Measurements from ENCODE around the gene HNRNPUL2.

The HNRNPUL2 gene

DNA sequence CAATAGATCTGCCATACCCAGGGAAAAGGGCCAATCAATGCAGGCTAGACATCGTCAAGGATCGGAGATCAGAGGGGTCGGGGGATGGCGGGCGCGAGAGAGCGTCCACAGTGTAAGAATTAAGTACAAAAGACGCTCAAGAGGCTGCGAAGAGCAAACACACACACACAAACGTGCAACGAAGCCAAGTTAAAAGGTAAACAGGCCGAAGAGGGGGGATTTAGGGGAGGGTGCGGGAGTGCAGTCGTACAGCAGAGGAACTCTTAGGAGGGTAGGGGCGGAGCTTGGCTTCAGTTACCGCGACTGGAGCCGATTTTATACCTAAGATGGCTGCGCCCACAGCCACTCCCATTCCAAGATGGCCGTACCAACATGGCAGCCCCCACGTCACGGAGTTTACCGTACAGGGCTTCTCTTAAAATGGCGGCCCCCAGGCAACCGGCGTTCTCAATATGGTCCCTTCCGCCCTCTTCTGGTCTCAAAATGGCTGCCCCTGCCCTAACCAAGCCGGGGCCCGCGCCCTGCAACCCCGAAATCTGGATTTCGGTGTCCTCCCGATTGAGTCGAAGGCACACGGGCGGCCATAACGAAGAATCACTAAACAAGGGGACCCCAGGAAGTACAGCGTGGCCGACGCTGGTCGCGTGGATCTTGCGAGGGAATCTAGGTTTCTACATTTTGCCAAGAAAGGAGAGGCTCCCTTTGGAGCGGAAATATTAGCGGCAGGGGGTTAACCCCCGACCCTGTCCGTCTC is 17.8 kb downstream of the HNRNPUL2 start:
- no peak overlapping the region for H3K4me2 ChIP-seq (ENCODE audit: low read depth, low read length, poor library complexity, severe bottlenecking)
- H3K9ac ChIP-seq (ENCODE audit: low read length) = no peak overlapping the region
- no peak overlapping the region for H3K4me3 ChIP-seq (ENCODE audit: insufficient read depth, low read length, poor library complexity, severe bottlenecking)
- H3K9me2 ChIP-seq (replicated peaks; ENCODE audit: insufficient read depth, low read length) = no peaks in the 10 kb centered on the region
- TF ChIP-seq, protein P1, sequence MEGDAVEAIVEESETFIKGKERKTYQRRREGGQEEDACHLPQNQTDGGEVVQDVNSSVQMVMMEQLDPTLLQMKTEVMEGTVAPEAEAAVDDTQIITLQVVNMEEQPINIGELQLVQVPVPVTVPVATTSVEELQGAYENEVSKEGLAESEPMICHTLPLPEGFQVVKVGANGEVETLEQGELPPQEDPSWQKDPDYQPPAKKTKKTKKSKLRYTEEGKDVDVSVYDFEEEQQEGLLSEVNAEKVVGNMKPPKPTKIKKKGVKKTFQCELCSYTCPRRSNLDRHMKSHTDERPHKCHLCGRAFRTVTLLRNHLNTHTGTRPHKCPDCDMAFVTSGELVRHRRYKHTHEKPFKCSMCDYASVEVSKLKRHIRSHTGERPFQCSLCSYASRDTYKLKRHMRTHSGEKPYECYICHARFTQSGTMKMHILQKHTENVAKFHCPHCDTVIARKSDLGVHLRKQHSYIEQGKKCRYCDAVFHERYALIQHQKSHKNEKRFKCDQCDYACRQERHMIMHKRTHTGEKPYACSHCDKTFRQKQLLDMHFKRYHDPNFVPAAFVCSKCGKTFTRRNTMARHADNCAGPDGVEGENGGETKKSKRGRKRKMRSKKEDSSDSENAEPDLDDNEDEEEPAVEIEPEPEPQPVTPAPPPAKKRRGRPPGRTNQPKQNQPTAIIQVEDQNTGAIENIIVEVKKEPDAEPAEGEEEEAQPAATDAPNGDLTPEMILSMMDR (IDR thresholded peaks at IDR 0.05; ENCODE audit: insufficient read depth, low read length, poor library complexity, severe bottlenecking) = no peak
- TF ChIP-seq EZH2phosphoT487 (conservative IDR thresholded peaks at IDR 0.05; ENCODE audit: low read length) = no peak
- H4K20me1 ChIP-seq (ENCODE audit: low read depth, low read length) = no peaks in the 10 kb centered on the region
- peaks cover 8% of the 10 kb centered on the region for H3K36me3 ChIP-seq (ENCODE audit: low read length)
- H3K27me3 ChIP-seq (ENCODE audit: low read length) = no peaks in the 10 kb centered on the region
- no peak overlapping the region for H2AFZ ChIP-seq (ENCODE audit: low read depth, low read length, severe bottlenecking)
- H3K79me2 ChIP-seq (ENCODE audit: insufficient read depth, low read length) = peaks cover 5% of the 10 kb centered on the region; the same call in 1 of the 2 replicates
- peaks cover 24% of the 10 kb centered on the region for H3F3A ChIP-seq (ENCODE audit: insufficient read depth)
- H3K9me3 ChIP-seq (ENCODE audit: insufficient read depth, low read length) = no peaks in the 10 kb centered on the region
- H3K27ac ChIP-seq (ENCODE audit: low read depth, low read length) = no peak overlapping the region

DNA sequence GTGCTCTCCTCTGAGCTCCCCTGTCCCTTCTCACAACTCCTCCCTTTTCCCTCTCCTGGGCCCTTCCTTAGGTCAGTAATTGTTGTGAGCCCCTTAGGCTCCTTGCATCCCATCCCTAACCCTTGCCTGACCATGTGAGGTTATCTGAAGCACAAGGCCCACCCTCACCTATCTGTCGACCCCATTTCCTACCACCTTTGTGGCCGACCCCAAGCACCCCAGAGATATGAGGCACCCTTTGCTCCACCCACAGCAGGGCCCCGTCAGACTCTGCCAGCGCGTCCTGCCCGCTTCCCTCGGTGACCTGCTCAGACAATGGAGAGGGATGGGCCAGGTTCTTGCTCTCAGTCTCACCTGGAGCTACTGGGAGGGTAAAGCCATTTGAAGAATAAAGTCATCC is 18.5 kb downstream of the HNRNPUL2 start:
- TF ChIP-seq EZH2phosphoT487 (conservative IDR thresholded peaks at IDR 0.05; ENCODE audit: low read length) = no peak
- TF ChIP-seq, protein P1 (IDR thresholded peaks at IDR 0.05; ENCODE audit: insufficient read depth, low read length, poor library complexity, severe bottlenecking) = no peak
- no peak overlapping the region for H2AFZ ChIP-seq (ENCODE audit: low read depth, low read length, severe bottlenecking)
- H3K27me3 ChIP-seq (ENCODE audit: low read length) = no peaks in the 10 kb centered on the region
- no peaks in the 10 kb centered on the region for H3K9me2 ChIP-seq (replicated peaks; ENCODE audit: insufficient read depth, low read length)
- no peaks in the 10 kb centered on the region for H3K9me3 ChIP-seq (ENCODE audit: insufficient read depth, low read length)
- no peak overlapping the region for H3K4me2 ChIP-seq (ENCODE audit: low read depth, low read length, poor library complexity, severe bottlenecking)
- H3K79me2 ChIP-seq (ENCODE audit: insufficient read depth, low read length) = peaks cover 5% of the 10 kb centered on the region; the same call in 1 of the 2 replicates
- no peaks in the 10 kb centered on the region for H4K20me1 ChIP-seq (ENCODE audit: low read depth, low read length)
- H3K4me3 ChIP-seq (ENCODE audit: insufficient read depth, low read length, poor library complexity, severe bottlenecking) = no peak overlapping the region
- no peak overlapping the region for H3K27ac ChIP-seq (ENCODE audit: low read depth, low read length)
- no peak overlapping the region for H3K9ac ChIP-seq (ENCODE audit: low read length)
- peaks cover 8% of the 10 kb centered on the region for H3K36me3 ChIP-seq (ENCODE audit: low read length)
- peaks cover 24% of the 10 kb centered on the region for H3F3A ChIP-seq (ENCODE audit: insufficient read depth)

DNA sequence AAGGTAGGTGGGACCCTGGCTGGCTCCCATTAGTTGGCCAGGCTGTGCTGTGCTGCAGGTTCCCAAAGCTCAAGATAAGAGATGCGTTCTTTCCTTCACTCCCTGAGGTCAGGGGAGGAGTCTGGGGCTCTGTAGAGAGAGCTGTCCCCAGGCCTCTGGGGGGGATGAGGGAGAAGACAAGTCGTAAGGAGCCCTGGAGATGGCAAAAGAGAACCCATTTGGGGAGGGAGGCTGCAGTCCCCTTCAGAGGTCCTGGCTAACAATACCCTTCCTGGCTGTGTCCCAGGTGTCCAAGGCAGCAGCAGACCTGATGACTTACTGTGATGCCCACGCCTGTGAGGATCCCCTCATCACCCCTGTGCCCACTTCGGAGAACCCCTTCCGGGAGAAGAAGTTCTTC is 18.9 kb downstream of the HNRNPUL2 start:
- Histone ChIP-seq H3K4me3 (ENCODE audit: insufficient read depth, low read length, poor library complexity, severe bottlenecking) (no peak overlapping the region), H3K4me2 (ENCODE audit: low read depth, low read length, poor library complexity, severe bottlenecking) (no peak overlapping the region), H3K36me3 (ENCODE audit: low read length) (peaks cover 5% of the 10 kb centered on the region), H3K27me3 (ENCODE audit: low read length) (no peaks in the 10 kb centered on the region), H3K9me2 (replicated peaks; ENCODE audit: insufficient read depth, low read length) (no peaks in the 10 kb centered on the region), H3K9me3 (ENCODE audit: insufficient read depth, low read length) (no peaks in the 10 kb centered on the region), H3F3A (ENCODE audit: insufficient read depth) (peaks cover 23% of the 10 kb centered on the region), H3K79me2 (ENCODE audit: insufficient read depth, low read length) (peaks cover 2% of the 10 kb centered on the region; the same call in 1 of the 2 replicates), H2AFZ (ENCODE audit: low read depth, low read length, severe bottlenecking) (no peak overlapping the region), H4K20me1 (ENCODE audit: low read depth, low read length) (no peaks in the 10 kb centered on the region), H3K27ac (ENCODE audit: low read depth, low read length) (no peak overlapping the region), H3K9ac (ENCODE audit: low read length) (no peak overlapping the region)
- TF ChIP-seq EZH2phosphoT487 (conservative IDR thresholded peaks at IDR 0.05; ENCODE audit: low read length) = no peak
- TF ChIP-seq, protein P1 (IDR thresholded peaks at IDR 0.05; ENCODE audit: insufficient read depth, low read length, poor library complexity, severe bottlenecking) = no peak

Measured in SU-DHL-6 (cell line).